Ramos (cell line): ENCODE measurements around the gene ASPDH.

Experiments
- in situ Hi-C: fragments of 300-500 bp; cut with MboI; formaldehyde crosslinking; loops from one replicate; pipeline ENCODE4 v1.14.3; 2022; ENCODE audit warnings: low sequenced_read_pairs; ENCODE audit not compliant: unreplicated experiment

The ASPDH gene

DNA sequence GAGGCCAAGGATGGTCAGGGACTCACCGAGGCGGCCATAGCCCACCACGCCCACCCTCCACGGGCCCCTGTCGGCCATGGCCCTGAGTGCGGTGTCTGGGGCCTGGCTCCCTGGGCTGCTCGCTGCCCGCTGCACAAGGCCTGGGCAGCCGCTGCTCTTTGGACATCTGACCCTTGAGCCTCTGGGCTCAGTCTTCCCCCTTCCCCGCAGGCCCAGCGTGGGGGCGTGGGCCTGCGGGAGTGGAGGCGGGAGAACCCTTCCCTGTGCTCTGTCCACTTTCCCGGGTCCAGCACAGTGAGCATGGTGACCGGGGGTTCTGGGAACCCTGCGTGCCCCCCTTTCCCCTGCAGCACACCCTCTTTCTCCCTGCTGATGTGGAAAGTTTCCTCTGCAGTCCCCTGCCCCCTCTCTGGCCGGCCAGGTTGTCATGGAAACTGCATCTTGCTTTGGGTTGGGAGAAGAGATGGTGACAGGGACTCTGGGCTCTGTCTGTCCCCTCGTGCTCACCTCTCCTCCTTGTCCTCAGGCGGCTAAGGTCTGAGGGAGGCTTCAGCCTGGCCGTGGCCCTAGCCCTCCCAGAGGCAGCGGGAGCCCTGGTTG, at the start of gene ASPDH:
ASPDH (minus strand) TSS at position 168 of the 600 bp plus-strand sequence; CDS start at position 78, 90 bp downstream.
- in situ Hi-C loops = no loop called here

DNA sequence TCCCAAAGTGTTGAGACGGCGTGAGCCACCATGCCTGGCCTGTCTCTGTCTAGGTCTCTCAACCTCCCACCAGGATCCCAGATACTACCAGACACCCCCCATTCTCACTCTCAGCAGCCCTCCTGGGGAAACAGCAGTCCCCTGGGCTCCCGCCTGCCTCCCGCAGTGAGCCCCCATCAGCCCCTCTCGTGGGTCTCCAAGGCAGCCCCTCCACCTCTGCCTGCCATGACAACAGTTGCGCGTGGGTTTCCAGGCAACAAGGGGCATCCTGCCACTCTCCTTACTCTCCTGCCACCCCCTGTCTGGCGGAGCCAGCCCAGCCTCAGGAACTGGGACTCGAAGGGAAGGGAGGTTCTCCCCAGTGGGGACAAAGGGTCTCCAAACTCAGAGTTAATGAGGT, 49.3 kb upstream of the ASPDH start:
- in situ Hi-C loops = no loop called here

DNA sequence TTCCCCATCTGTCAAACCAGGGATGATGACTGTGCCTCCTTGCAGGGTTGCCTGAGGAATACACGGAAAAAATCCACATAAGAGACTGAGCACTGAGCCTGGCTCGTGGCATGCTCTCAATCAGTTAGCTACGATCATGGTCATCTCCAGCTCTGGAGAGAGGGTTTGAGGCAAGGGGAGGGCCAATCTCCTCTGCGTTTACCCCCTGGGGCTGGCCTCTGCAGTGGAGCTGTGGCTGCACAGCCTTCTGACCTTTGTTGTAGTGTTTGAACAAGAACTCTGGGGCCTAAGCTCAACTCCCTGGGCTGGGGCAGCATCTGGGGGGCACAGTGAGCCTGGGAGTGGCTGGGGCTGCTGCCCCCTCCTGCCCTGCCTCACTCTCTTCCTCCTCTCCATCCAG, 48.6 kb upstream of the ASPDH start:
- in situ Hi-C loops = no loop called here

DNA sequence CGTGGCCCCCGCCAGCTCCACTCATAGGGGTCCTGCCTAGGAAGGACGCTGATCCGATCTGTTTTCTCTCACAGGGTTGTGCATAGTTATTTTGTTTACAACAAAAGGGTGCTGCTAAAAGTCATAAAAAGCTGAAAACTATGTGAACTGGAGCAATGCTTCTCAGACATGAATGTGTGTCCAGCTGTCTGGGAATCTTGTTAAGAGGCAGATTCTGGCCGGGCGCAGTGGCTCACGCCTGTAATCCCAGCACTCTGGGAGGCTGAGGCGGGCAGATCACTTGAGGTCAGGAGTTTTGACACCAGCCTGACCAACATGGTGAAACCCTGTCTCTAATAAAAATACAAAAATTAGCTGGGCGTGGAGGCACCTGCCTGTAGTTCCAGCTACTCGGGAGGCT, 45.9 kb upstream of the ASPDH start:
- in situ Hi-C loops = no loop called here

DNA sequence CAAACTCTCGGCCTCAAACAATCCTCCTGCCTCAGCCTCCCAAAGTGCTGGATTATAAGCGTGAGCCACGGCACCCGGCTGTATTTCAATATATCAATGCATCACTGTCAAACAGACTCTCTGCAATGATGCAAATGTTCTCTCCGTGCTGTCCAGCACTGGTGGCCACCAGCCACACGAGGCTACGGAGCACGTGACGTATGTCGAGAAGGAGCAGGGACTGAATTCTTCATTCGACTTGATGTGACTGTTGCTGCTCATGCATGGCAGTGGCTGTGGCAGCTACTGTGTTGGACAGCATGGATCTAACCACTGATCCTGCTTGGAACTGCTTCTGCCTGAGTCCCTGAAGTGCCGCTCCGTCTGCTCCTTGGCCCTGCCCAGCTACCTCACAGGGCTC, 44.7 kb upstream of the ASPDH start:
- in situ Hi-C loops = no loop called here

DNA sequence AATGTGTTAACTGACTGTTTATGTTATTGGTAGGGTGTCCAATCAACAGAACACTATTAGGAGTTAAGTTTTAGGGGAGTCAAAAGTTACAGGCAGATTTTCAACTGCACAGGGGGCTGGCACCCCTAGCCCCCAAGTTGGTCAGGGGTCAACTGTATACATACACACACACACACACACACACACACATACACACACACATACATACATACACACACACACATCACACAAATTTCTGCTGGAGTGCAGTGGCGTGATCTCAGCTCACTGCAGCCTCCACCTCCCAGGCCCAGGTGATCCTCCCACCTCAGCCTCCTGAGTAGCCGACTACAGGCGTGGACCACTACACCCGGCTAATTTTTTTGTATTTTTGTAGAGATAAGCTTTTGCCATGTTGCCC, 44.3 kb upstream of the ASPDH start:
- in situ Hi-C loops = no loop called here

DNA sequence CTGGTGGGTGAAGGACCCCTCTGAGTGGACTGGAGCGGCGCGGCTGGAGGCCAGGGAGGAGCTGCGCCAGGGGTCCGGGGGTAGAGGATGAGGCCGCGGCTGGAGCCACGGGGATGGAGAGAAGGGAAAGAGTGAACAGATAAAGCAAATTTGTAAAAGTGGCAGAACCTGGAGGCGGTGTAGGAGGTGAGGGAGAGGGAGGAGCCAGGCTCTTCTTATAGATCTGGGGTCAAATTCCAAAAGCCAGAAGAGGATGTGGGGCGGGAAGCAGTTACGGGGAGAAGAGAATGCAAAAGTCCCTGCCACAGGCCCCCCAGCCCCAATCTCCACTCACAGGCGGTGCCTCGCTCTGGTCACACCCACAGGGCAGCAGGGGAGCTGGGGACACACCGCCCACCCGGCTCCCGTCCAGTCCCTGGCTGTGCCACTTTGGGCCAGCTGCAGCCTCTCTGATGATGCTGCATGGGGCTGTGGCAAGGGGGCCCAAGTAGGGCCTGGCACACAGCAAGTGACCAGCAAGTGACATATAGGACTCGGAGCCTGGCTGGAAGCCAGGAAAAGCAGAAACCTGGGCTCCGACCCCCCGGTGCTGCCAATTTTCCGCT, 43.4 kb upstream of the ASPDH start:
- in situ Hi-C loops = no loop called here

DNA sequence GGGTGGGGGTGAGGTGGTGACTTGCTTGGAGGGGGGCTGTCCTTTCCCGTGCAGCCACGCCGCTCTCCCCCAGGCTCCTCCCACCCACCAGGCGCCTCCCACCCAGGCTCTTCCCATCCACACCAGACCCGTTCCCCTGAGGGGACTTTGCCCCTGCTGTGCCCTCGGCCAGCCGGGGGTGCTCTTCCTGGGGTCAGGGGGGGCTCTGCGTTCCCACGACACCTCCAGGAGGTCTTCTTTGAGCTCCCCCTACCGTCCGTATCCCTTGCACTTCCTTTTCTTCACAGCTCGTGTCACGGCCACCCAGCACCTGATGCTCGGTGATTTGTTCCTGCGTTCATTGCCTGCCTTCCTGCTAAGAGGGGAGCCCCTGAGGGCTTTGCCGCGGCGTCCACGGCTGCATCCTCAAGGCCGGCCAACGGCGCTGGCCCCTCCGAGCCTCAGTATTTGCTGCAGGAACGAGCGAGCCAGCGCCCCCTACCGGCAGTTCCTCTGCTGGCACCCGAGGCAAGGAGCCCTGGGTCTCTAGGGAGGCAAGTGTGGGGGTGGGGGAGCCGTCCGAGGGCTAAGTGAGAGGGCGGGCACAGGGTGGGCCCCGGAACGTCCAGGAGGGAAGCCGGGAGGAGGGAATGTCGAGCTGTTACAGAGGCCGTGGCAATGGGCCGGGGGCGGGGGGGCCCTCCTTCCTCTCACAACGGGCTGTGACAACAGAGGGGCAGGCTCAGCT, 42.7 kb upstream of the ASPDH start:
- in situ Hi-C loops = no loop called here

DNA sequence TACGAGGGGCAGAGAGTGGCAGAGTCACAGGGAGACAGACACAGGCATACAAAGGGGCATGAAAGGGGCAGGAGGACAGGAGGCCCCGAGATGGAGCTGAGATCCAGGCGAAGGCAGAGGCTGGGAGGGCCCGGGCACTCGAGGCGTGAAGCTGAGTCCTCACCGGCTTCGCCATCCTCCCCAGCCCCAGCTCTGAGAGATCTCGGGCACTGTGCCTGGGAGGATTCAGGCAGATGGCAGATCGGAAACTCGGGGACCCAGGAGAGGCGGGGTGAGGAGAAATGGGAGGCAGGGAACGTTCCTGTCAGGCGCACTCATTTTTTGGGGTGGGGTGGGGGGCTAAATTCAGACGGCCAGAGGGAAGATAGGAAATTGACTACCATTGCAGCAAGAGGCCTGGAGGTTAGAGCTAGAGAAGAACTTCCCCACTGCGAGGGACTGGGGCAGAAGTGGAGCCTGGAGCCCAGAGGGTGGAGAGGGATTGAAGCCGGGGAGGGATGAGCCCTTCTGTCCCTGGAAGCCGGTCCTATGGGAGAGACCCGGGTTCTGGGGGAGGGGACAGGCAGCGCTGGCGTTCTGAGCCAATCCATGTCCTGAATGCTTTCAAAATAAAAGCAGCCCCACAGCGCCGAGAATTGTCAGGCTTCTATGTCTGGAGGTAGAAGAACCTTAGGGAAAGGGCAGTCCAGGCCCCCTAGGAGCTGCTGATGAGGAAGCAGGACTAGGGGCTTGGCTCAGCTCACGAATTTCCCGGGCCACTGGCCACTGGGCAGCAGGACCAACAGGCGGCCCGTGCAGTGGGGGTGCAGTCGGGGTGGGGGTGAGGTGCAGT, 42.0 kb upstream of the ASPDH start:
- in situ Hi-C loops = no loop called here

DNA sequence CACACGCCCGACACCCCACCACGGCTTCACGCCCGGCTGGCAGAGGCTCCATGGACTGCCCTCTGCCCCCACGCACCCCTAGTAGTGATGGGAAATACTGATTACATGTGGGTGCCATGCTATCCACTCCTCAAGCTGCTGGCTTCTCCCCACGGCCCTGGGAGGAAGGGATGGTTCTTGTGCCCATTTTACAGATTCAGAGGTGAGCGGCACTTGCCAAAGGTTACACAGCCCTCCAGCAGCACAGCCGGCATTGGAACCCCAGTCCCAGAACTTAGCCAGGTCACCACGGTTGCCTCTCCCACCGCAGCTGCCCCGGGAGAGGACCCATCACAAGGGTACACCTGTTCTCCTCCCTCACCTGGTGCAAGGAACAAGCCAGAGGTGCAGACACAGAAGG, 41.3 kb upstream of the ASPDH start:
- in situ Hi-C loops = no loop called here

DNA sequence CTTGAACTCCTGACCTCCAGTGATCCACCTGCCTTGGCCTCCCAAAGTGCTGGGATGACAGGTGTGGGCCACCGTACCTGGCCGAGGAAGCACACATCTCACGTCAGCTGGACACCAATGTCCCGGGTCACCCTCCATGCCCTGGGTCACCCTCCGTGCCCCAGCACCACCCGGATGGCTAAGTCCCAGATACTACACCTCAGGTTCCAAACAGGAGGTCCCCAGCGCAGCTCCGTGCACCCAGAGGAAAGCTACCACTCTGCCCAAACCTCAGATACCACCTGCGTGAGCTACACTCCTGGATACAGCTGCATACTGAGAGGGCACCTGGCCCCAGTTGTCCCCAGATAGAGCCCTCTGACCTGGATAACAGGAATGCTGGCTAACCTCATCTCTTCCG, 40.5 kb upstream of the ASPDH start:
- in situ Hi-C loops = no loop called here

DNA sequence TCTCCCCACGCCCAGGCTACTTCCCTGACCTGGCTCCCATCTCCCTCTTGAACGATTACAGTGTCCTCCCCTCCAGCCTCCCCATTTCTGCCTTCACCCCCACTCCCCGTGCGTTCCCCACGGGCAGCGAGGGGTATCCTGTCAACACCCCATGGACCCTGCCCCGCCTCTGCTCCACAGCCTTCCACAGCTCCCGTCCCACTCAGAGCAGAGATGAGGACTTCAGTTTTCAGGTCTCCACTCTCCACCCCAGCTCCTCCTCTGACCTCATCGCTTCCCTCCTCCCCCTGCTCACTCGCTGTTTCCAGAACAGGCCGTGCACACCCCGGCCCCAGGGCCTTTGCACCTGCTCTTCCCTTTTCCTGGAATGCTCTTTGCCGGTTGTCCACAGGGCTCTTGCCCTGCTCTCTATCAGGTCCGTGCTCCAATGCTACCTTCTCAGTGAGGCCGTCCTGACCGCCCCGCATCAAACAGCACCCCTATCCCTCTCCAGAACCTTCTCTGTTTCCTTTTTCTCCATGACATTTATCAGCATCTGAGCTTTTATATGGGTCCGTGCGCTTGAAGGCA, 39.5 kb upstream of the ASPDH start:
- in situ Hi-C loops = no loop called here

DNA sequence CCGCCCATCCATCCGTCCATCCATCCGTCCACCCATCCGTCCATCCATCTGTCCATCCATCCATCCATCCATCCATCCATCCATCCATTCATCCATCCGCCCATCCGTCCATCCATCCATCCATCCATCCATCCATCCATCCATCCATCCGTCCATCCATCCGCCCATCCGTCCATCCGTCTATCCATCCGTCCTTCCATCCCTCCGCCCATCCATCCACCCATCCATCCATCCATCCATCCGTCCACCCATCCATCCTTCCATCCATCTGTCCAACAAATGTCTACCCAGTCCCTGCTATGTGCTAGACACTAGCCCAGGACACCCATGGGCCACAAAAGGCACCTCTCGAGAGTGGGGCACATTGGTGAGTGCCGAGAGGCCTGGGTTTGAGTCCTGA, 38.8 kb upstream of the ASPDH start:
- in situ Hi-C loops = no loop called here

DNA sequence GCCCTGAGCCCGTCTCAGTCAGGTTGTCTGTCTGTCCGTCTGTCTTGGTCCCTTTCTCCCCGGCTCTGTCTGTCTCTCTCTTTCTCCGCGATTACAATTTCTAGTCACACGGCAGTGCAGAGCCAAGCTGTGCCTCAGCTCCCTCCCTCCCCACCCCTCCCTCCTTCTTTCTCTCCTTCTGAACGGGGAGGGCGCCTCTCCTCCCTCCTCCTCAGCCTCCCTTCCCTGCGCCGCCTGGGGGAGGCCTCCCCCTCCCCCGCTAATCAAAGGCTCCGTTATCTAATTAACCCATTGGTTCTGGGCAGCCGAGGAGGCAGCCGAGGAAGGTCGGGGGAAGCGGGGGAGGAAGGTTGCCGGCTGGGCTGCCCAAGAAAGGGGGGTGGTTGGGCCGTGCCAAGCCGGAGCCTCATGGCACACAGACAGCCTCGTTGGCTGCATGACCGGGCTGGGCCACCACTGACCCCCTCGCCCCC, 38.0 kb upstream of the ASPDH start:
- in situ Hi-C loops = no loop called here

DNA sequence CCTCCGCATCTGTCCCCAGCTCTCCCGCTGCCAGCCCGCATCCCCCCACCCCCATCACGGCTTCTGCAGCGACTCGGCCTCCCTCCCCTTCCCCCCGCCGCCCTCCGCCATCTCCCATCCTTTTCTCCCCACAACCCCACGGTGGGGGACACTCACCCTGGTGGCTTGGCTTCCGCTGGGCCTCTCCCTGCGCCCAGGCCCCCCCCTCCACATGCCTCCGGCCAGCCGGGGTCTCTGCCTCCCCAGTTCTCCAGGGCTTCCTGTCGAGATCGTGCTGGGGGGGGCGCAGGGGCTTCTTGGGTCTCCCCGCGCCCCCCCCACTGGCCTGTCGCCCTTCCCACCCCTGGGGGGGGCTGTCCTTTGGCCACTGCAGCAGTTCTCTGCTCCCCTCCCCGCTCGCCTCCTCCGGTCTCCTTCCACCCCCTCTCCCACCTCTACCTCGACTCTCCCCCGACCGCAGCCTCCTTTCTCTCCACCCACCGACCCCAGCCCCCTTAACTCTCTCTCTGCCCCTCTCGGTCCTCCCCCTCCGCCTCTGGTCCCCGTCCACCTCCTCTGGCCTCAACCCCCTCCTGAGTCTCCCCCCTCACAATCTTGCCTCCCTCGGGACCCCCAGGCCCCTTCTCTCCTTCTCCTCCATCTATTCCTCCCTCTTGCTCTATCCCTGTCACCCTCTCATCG, 37.5 kb upstream of the ASPDH start:
- in situ Hi-C loops = no loop called here

DNA sequence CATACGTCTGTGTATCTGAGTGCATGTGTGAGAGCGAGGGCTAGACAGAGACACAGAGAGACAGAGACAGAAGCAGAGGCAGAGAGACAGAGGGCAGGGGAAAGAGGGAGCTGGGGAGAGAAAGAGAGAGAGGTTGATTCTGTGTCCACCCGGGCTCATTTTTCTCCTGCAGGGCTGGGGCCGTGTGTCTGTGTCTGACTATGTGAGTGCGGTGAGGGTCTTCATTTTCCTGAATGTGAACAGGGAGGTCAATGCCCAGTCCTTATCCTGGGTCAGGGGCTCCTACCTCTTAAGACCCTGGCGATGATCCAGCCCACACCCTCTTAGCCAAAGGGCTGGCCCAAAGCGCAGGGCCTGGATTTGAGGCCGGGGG, 36.9 kb upstream of the ASPDH start:
- in situ Hi-C loops = no loop called here

DNA sequence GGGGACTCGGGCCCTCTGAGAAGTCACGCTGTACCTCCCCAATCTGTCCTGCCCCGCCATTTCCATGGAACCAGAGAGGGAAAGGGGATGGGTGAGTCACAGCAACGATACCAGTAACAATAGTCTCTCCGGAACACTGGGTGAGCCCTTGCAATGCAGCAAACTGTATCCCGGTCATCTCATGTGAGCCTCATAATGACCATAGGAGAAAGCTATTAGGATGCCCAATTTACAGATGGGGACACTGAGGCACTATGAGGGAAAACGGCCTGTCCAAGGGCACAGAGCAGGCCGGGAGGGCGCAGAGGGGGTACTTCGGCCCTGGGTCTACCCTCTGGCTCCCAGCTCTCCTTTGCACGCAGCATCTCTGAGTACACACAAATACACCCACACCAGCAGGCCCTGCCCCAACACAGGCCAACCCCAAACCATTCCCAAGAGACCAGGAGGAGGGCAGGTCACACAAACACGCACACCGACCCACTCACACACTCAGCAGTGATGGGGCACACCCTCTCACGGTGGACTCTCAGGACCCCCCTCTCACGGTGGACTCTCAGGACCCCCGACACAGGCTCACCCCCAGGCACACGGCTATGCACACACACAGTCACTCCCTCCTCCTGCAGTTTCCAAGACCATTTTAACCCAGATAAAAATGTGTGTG, 36.3 kb upstream of the ASPDH start:
- in situ Hi-C loops = no loop called here

DNA sequence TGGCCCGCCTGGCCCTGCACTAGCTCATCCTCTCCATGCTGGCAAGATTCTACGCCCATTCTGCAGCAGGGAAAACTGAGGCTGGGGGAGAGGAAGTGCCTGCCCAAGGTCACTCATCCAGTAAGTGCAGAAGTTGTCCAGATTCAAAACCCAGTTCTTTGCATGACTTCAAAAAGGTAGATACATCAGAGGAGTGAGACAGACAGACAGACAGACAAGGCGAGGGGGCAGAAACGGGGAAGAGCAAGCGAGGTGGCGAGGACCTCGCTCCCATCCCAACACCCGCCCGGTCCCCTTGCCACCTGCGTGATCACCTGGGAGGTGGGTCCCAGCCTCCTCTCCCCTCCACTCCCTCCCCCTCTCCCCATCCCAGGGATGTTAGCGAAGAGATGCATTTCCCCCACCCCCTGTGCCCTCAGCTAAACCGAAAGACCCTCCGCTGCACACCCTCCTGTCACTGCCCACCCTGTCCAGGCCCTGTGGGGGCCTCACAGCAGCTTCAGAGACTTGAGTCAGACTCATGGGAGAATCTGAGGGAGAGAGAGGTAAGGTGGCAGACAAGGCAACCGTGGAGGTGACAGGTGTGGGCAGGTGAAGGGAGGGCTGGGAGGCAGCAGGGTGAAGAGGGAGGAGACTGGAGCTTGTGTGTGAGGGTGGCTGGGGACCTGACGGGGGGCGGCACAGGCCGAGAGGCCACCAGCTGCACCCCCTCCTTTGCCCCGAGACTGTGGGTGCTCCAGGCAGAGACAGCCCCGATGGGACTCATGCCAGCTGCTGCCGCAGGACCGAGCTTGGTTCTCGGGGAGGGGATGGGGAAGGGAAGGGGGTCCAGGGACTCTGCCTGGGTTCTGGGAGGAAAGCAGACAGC, 35.6 kb upstream of the ASPDH start:
- in situ Hi-C loops = no loop called here
